GM18951 (cell line): ENCODE measurements around the gene BIRC2.
A peak's percentile ranks its signal among the peaks of the same experiment; 100 is the strongest.

ENCODE experiments used
- POLR2A ChIP-seq: IDR thresholded peaks from 4 replicates; pipeline ENCODE4 v1.6.1; 2011; ENCODE audit warnings: mild to moderate bottlenecking; ENCODE audit not compliant: insufficient read length, insufficient read depth; ENCODE audit errors: extremely low read depth
- in situ Hi-C: fragments of 300-500 bp; cut with MboI; formaldehyde crosslinking; loops from one replicate; pipeline ENCODE4 v1.12.0; 2022; ENCODE audit warnings: low sequenced_read_pairs, mixed read lengths, inconsistent platforms; ENCODE audit not compliant: unreplicated experiment

BIRC2 gene

DNA sequence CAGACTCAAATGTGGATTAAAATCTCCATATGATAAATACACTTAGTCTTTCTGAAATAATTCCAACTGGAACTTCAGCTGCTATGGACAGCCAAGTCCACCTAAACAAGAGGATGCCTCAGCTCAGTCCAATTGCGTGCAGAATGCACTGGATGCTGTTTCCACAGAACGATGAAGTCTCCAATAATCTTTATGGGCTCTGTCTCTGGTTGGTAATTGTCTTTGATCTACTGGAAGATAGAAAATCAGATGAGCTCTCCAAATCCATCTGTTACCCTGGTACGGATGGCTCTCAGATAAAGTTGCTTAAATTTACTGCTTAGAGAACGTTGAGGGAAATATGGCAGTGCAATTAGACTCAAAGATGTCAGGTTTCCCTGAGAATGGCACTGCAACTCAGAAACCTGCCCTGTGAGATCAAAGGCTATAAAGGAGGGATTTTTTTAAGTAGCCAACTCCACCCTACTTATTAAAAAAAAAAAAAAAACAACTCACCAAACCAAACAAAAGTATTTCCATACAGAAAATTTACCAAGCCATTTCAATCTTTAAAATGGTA, 30.6 kb upstream of the BIRC2 start:
- in situ Hi-C loops: no loop called here

DNA sequence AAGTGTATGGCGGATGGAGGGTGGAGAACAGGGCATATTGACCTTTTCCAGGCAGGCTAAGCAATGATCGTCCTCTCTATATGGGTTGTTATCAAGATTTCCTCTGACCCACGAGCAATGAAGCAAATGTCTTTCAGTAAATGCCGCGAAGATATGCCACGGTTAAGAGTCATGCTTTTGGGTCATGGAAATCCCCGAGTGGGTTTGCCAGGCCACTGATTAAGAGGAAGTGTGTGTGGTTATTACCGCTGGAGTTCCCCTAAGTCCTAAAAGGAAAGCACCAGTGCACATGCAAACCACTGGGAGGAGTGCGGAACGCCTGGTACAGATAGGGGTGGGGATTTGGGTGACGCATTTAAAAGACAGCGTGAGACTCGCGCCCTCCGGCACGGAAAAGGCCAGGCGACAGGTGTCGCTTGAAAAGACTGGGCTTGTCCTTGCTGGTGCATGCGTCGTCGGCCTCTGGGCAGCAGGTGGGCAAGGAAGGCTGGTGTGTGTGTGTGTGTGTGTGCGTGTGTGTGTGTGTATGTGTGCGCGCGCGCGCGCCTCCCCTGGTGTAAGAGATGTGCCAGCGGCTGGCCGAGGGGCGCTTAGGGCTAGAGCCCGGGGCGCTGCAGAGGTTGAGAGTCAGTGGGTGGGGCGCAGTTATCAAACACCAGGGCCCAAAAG, 29.8 kb upstream of the BIRC2 start, which contains the start of gene BIRC3:
Gene BIRC3 (plus strand): TSS at position 386 of the 669 bp plus-strand sequence. CDS start 7,026 bp downstream, outside the sequence.
- peak; percentile 99 for TF ChIP-seq POLR2A
- in situ Hi-C loops: no loop called here

More for the DNA sequence above, 30.6 kb upstream of the BIRC2 start:
- TF ChIP-seq POLR2A: no peak

DNA sequence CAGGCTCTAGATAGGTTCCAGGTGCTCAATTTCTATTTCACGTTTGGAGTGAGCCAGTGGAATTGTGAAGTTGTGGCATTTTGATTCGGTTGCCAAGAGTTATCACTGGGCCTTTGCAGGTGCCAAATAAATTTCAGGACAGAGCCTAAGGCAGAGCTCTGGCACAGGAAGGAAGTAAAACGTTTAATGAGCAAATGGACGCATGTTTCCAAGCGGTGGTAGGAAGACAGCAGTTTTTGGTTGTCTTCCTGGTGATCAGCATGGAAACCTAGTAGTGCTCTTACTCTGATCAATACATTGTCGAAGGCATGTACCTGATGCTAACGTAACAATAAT, 29.3 kb upstream of the BIRC2 start:
- in situ Hi-C loops: no loop called here
- no peak for TF ChIP-seq POLR2A

DNA sequence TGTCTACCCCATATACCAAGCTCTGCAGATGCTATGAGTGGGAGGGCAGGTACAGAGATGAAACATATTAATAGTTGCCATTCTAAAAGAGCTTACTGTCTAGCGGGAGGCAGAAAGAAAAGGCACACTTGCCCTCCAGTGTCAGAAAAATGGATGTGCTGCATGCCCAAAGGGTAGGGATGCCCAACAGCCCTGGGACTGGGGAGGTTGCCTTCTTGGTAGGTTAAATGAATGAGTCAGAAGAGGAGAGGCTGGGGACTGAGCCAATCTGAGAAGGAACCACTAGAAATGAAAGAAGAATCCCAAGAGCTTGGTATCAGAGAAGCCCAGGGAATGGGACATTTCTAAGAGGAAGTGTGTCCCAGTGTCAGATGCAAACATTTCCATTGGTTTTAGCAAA, 28.5 kb upstream of the BIRC2 start:
- TF ChIP-seq POLR2A: peak; percentile 39
- in situ Hi-C loops: no loop called here

DNA sequence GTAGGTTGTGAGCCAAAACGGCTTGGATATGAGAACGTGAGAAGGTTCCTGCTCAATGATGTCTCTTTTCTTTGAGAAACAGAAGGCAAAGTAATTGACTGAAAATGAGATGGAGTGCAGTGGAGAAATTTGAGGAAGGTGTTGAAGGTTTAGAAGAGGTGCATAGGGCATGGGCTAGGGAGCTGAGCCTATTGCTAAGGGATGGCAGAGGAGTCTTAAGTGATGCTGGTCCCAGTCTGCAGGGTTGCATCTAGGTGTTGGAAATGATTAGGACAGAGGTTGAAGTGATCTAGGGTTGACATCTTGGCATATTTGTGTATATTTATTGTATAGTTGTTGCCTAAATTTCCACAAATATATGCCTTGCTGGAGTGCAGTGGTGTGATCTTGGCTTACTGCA, 27.5 kb upstream of the BIRC2 start:
- TF ChIP-seq POLR2A: no peak
- in situ Hi-C loops: no loop called here

DNA sequence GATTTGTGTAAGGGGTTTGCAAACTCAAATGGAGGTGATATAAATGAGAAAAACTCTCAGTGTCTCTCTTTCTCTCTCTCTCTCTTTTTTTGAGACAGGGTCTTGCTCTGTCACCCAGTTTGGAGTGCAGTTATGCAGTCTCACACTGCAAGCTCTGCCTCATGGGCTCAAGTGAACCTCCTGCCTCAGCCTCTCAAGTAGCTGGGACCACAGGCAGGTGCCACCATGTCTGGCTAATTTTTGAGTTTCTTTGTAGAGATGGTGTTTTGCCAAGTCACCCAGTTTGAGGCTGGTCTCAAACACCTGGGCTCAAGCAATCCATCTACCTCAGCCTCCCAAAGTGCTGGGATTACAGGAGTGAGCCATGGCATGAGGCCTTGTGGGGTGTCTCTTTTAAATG, 26.8 kb upstream of the BIRC2 start:
- no peak for TF ChIP-seq POLR2A
- in situ Hi-C loops: no loop called here

DNA sequence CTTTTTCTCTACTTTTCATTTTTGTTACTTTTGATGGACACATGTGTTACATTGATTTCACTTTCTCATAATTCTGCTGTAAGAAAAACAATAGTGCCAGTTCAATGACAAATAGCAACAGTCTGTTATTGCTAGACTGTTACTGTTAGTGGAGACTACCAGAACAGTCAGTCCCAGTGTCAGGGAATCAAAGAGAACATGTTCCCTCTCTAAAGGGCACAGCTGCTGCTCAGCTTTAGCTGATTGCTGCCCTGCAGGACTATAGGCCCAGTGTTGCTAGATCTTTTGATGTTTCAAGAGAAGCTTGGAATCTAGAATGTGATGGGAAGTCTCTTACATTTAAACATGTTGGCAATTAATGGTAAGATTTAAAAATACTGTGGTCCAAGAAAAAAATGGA, 26.3 kb upstream of the BIRC2 start:
- in situ Hi-C loops: no loop called here
- TF ChIP-seq POLR2A: no peak

DNA sequence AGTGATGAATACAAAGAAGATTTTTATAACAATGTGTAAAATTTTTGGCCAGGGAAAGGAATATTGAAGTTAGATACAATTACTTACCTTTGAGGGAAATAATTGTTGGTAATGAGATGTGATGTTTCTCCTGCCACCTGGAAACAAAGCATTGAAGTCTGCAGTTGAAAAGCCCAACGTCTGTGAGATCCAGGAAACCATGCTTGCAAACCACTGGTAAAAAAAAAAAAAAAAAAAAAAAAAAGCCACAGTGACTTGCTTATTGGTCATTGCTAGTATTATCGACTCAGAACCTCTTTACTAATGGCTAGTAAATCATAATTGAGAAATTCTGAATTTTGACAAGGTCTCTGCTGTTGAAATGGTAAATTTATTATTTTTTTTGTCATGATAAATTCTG, 24.5 kb upstream of the BIRC2 start:
- in situ Hi-C loops: no loop called here
- TF ChIP-seq POLR2A: no peak

DNA sequence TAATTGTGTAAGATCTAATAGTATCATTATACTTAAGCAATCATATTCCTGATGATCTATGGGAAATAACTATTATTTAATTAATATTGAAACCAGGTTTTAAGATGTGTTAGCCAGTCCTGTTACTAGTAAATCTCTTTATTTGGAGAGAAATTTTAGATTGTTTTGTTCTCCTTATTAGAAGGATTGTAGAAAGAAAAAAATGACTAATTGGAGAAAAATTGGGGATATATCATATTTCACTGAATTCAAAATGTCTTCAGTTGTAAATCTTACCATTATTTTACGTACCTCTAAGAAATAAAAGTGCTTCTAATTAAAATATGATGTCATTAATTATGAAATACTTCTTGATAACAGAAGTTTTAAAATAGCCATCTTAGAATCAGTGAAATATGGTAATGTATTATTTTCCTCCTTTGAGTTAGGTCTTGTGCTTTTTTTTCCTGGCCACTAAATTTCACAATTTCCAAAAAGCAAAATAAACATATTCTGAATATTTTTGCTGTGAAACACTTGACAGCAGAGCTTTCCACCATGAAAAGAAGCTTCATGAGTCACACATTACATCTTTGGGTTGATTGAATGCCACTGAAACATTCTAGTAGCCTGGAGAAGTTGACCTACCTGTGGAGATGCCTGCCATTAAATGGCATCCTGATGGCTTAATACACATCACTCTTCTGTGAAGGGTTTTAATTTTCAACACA, 23.3 kb upstream of the BIRC2 start:
- no peak for TF ChIP-seq POLR2A
- in situ Hi-C loops: no loop called here

DNA sequence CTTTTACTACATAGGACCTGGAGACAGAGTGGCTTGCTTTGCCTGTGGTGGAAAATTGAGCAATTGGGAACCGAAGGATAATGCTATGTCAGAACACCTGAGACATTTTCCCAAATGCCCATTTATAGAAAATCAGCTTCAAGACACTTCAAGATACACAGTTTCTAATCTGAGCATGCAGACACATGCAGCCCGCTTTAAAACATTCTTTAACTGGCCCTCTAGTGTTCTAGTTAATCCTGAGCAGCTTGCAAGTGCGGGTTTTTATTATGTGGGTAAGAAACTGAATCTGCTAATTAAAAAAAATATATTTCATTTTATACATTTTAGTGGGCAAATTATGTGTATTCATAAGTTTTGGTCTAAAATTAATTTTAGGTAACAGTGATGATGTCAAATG, 21.9 kb upstream of the BIRC2 start:
- TF ChIP-seq POLR2A: no peak
- in situ Hi-C loops: no loop called here

DNA sequence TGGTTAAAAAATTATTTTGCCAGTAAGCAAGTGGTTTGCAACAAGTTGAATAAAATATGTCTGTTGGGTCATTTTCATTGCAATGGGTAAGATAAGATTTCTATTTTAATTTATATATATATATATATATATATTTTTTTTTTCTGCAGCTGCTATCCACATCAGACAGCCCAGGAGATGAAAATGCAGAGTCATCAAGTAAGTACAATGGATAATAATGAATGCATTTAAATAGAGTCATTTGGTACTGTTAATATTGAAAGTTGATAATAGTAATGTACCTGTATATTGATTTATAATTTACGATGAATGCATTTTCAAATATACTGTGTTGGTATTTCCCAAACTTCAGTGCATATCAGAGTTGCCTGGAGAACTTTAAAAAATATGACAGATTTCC, 18.3 kb upstream of the BIRC2 start:
- TF ChIP-seq POLR2A: no peak
- in situ Hi-C loops: no loop called here

DNA sequence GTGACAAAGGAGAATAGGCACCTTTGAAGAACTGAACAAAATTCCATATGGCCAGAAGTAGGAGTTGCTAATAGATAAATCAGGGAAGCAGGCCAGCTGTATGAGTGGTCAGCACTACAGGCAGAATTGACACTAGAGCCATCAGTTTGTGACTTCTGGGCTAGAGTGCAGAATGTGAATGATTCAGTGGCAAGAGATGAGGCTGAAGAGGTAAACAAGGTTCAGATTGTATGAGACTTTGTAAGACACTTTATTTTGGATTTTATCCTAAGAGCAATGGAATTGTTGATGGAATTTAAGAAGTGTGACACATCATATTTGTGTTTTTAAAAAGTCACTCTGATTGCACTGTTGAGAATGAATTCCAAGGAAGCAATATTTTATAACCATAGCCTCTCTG, 16.8 kb upstream of the BIRC2 start:
- no peak for TF ChIP-seq POLR2A
- in situ Hi-C loops: no loop called here

DNA sequence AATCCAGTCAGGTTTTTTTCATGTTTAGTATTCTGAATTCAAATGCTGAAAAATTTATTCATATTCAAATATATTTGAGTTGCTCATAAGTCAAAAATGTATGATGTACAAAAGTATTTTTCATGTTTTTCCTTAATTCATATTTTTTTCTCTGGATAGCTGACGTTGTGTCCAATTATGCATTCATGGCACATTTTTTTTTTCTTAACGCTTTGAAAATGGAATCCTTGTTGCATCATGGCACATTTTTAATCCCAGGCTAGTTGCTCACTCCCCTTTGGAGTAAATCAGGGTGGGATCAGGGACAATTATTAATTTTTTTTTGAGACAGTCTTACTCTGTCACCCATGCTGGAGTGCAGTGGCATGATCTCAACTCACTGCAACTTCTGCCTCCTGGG, 15.7 kb upstream of the BIRC2 start:
- in situ Hi-C loops: no loop called here
- no peak for TF ChIP-seq POLR2A

DNA sequence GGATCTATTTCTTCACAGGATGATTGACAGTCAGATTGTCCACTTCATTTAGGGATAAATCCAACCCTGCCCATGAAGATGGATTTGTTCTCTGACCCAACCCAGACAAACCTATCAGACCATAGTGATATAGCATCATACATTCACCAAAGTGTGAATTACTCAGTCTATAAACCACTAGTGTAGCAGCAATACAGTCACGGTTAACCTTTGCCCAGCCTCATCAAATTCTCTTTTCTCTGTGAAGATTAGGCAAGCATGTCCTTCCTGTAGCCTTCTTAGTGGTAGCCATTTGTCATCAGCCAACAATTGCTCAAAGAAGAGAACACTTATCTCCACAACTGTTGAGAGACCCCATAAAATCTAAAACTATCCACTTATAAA, 14.4 kb upstream of the BIRC2 start:
- in situ Hi-C loops: no loop called here
- no peak for TF ChIP-seq POLR2A
